Right lobe of liver (tissue), 6 donors: ENCODE measurements around the gene ANGPTL2. TPM values are rescaled to one million over a fixed set of nuclear protein-coding genes. Genes with fewer than 3 reads are reported as not detected.

Source experiments
- ATAC-seq, 4 donors: fragments of 200-7000 bp; cut with Tn5 transposase; one replicate each; pipeline ENCODE4 v1.9.1; 2020; ENCODE audit warnings: mild to moderate bottlenecking in 4 of 4, moderate library complexity in 4 of 4
- DNase-seq, 3 donors: peaks; one replicate each; pipeline ENCODE4 v3.0.0-alpha.2; 2020
- H3K27ac ChIP-seq, 3 donors: fragments of 200-600 bp; one replicate each; pipeline ENCODE4 v1.8.0; 2022
- H3K27me3 ChIP-seq, 2 donors: fragments of 200-600 bp; one replicate each; pipeline ENCODE4 v1.8.0; 2022
- H3K36me3 ChIP-seq, 4 donors: fragments of 200-600 bp; sonication (generic) in 1 of 4; one replicate each; pipeline versions ENCODE4 v1.5.1 to v1.8.0; 2017 to 2022; ENCODE audit warnings: control low read depth in 1 of 4
- H3K4me1 ChIP-seq, 4 donors: fragments of 200-600 bp; sonication (generic) in 1 of 4; one replicate each; pipeline versions ENCODE4 v1.5.1 to v1.8.0; 2017 to 2022; ENCODE audit warnings: control low read depth in 1 of 4
- H3K4me3 ChIP-seq, 3 donors: fragments of 200-600 bp; one replicate each; pipeline ENCODE4 v1.8.0; 2022
- H3K9me3 ChIP-seq, 4 donors: fragments of 200-600 bp; sonication (generic) in 1 of 4; one replicate each; pipeline versions ENCODE4 v1.5.1 to v1.8.0; 2017 to 2022; ENCODE audit warnings: control low read depth in 1 of 4
- CTCF ChIP-seq, 4 donors: fragments of 200-600 bp in 3 of 4; fragments of 450-650 bp in 1 of 4; IDR thresholded peaks; one replicate each; pipeline versions ENCODE4 v1.5.1 to v1.8.0; 2016 to 2022; ENCODE audit warnings: antibody characterized with exemption in 4 of 4, mild to moderate bottlenecking in 2 of 4
- POLR2A ChIP-seq: fragments of 450-650 bp; IDR thresholded peaks from one replicate; pipeline ENCODE4 v1.6.1; 2017; ENCODE audit warnings: antibody characterized with exemption, mild to moderate bottlenecking
- WGBS: methylation state at CpG from one replicate; pipeline ENCODE4 v1.1.6; 2018; ENCODE audit warnings: low coverage, low lambda C conversion rate; ENCODE audit not compliant: insufficient coverage; ENCODE audit errors: missing lambda C conversion rate; 5-methylcytosine and 5-hydroxymethylcytosine counted together
- intact Hi-C, 2 donors: fragments of 100-400 bp; cut with DNase I; formaldehyde crosslinking; loops; one replicate each; pipeline versions ENCODE4 v1.11.2 to v1.14.1; 2022
- total RNA-seq, 6 experiments: library from RNA; depleted of rRNA in 2 of 6; stranded (reverse); fragments of >200 nt in 2 of 6; fragmentation: NEBNext Ultra II Directional in 3 of 6; extraction: Animal tissue kit (Norgen Biotek cat#: 25700) in 3 of 6; gene quantifications; one replicate each; pipeline versions ENCODE4 v1.1.0 to v1.2.4, GENCODE V29; 2016 to 2023
- donor health status: DM: no; HTN: yes; CAD: no.
- donor health status: DM: no; HTN: no; CAD: no.
- donor health status: DM: no; HTN: no; CAD: no.
- donor health status: DM: no; HTN: yes; CAD: no.
- donor health status: DM: no; HTN: yes; CAD: no.

ANGPTL2 gene
- total RNA-seq, 6 experiments from 2014 or later: 2.1 to 6.3 (median 3.0) TPM

- ATAC-seq (no peak), DNase-seq (no peak)
- H3K27me3 ChIP-seq: no peaks in the 10 kb centered on the region
- TF ChIP-seq CTCF (IDR thresholded peaks at IDR 0.05) (no peak), POLR2A (no peak)
- H3K4me1 ChIP-seq: peaks cover 0 to 4% (median 0%) of the 10 kb centered on the region in 4 donors
- H3K4me3 ChIP-seq: no peak overlapping the region
- intact Hi-C loops: no loop called here
- no peaks in the 10 kb centered on the region for H3K9me3 ChIP-seq
- H3K27ac ChIP-seq: no peak overlapping the region
- H3K36me3 ChIP-seq: no peaks in the 10 kb centered on the region
- 70% methylated on average over 3 of the region's 8 CpGs for WGBS
Observed at GRCh38 chr9:127049581-127049980, 72.9 kb downstream of the ANGPTL2 start.

GRCh38 chr9:127049044-127049443 lies 73.4 kb downstream of the ANGPTL2 start:
- Histone ChIP-seq H3K27me3 (no peaks in the 10 kb centered on the region), H3K27ac (peak overlapping the region in 2 of 3 donors; percentile 7 to 58), H3K4me3 (no peak overlapping the region), H3K4me1 (peaks cover 0 to 4% (median 0%) of the 10 kb centered on the region in 4 donors), H3K9me3 (no peaks in the 10 kb centered on the region), H3K36me3 (no peaks in the 10 kb centered on the region)
- peak; percentile 76 to 91 (median 85) for ATAC-seq
- intact Hi-C loops: no loop called here
- DNase-seq: no peak
- WGBS: 42% methylated on average over 4 of the region's 4 CpGs
- TF ChIP-seq CTCF (IDR thresholded peaks at IDR 0.05) (peak in 3 of 4 donors; percentile 14 to 32 (median 18)), POLR2A (no peak)

GRCh38 chr9:127047971-127048370 lies 74.5 kb downstream of the ANGPTL2 start:
- peak overlapping the region in 2 of 3 donors; percentile 7 to 58 for H3K27ac ChIP-seq
- H3K4me1 ChIP-seq: peaks cover 0 to 4% (median 0%) of the 10 kb centered on the region in 4 donors
- H3K4me3 ChIP-seq: no peak overlapping the region
- H3K36me3 ChIP-seq: no peaks in the 10 kb centered on the region
- TF ChIP-seq POLR2A (no peak), CTCF (IDR thresholded peaks at IDR 0.05) (no peak)
- intact Hi-C loops: no loop called here
- no peaks in the 10 kb centered on the region for H3K27me3 ChIP-seq
- H3K9me3 ChIP-seq: no peaks in the 10 kb centered on the region
- no peak for ATAC-seq
- DNase-seq: no peak
- WGBS: 93% methylated on average over 3 of the region's 3 CpGs

- DNase-seq (no peak), ATAC-seq (no peak)
- Histone ChIP-seq H3K27ac (no peak overlapping the region), H3K9me3 (no peaks in the 10 kb centered on the region), H3K4me3 (no peak overlapping the region), H3K27me3 (no peaks in the 10 kb centered on the region), H3K4me1 (peaks cover 0 to 4% (median 0%) of the 10 kb centered on the region in 4 donors), H3K36me3 (no peaks in the 10 kb centered on the region)
- TF ChIP-seq CTCF (IDR thresholded peaks at IDR 0.05): no peak
- 88% methylated on average over 1 of the region's 1 CpG for WGBS
- intact Hi-C loops: no loop called here
Observed at GRCh38 chr9:127045148-127045547, 77.3 kb downstream of the ANGPTL2 start.

- Histone ChIP-seq H3K36me3 (no peaks in the 10 kb centered on the region), H3K27ac (no peak overlapping the region), H3K9me3 (no peaks in the 10 kb centered on the region), H3K4me1 (no peaks in the 10 kb centered on the region), H3K4me3 (no peak overlapping the region), H3K27me3 (no peaks in the 10 kb centered on the region)
- ATAC-seq (no peak), DNase-seq (no peak)
- TF ChIP-seq CTCF (IDR thresholded peaks at IDR 0.05) (no peak), POLR2A (no peak)
- 80% methylated on average over 2 of the region's 2 CpGs for WGBS
- intact Hi-C loops: no loop called here
Observed at GRCh38 chr9:127039492-127039891, 82.9 kb downstream of the ANGPTL2 start.
